ENCODE results near the gene ZFP3. TPM values are rescaled to one million over a fixed set of nuclear protein-coding genes. Genes with fewer than 3 reads are reported as not detected.
"Not testable (repeated sequence)": the region's sequence is repeated elsewhere in the genome, so short reads cannot be mapped to it uniquely, and the experiment has no call there.

ZFP3 gene
- total and polyA plus RNA-seq, 2 of the 4 experiments (the other 2 are of a cell fraction), result 0.54 to 0.75 TPM

- Histone ChIP-seq H3K79me1 (ENCODE audit: low read depth in 1 of 2, low read length in 2 of 2) (no peaks in the 10 kb centered on the region), H2BK20ac (ENCODE audit: low read depth, low read length) (no peak overlapping the region), H3K14ac (replicated peaks; ENCODE audit: low read depth, low read length) (no peak overlapping the region), H2AK5ac (ENCODE audit: low read depth, low read length) (no peak overlapping the region), H3K18ac (ENCODE audit: low read depth, low read length) (no peak overlapping the region), H2AK9ac (replicated peaks; ENCODE audit: low read depth, low read length, poor library complexity) (no peak overlapping the region), H2AFZ (replicated peaks; ENCODE audit: low read length, poor library complexity) (no peak overlapping the region), H4K20me1 (ENCODE audit: insufficient read depth, low read length) (no peaks in the 10 kb centered on the region), H3K4me2 (ENCODE audit: low read depth, low read length) (no peak overlapping the region), H4K8ac (ENCODE audit: low read depth in 2 of 2, low read length in 2 of 2) (no peak overlapping the region), H3K4me3 (ENCODE audit: insufficient read depth, low read depth, low read length) (no peak overlapping the region), H2BK120ac (ENCODE audit: low read depth, low read length) (no peak overlapping the region), H3K9ac (ENCODE audit: low read depth, low read length) (no peak overlapping the region), H3K4ac (ENCODE audit: low read depth, low read length) (no peak overlapping the region), H3K4me1 (ENCODE audit: control insufficient read depth, insufficient read depth, low read length) (no peaks in the 10 kb centered on the region), H3K27me3 (ENCODE audit: control insufficient read depth, insufficient read depth, low read length) (peaks cover 15% of the 10 kb centered on the region), H3K23ac (ENCODE audit: low read depth, low read length) (no peak overlapping the region), H3K36me3 (ENCODE audit: control insufficient read depth, insufficient read depth, low read length) (no peaks in the 10 kb centered on the region), H3K56ac (ENCODE audit: extremely low read depth, insufficient read depth, low read length) (no peak overlapping the region), H3K9me1 (ENCODE audit: insufficient read depth, low read length) (no peaks in the 10 kb centered on the region), H3K9me3 (ENCODE audit: control insufficient read depth, insufficient read depth, low read length) (no peaks in the 10 kb centered on the region), H4K91ac (ENCODE audit: insufficient read depth, low read depth, low read length) (no peak overlapping the region), H3K27ac (ENCODE audit: insufficient read depth, low read length) (no peak overlapping the region), H4K5ac (ENCODE audit: low read depth, low read length) (no peak overlapping the region), H2BK5ac (ENCODE audit: low read depth, low read length, poor library complexity, severe bottlenecking) (no peak overlapping the region), H2BK15ac (ENCODE audit: low read depth, low read length) (no peak overlapping the region)
- BruUV-seq (replicated peaks), result no TSS peak
- in situ Hi-C loops (cut with MboI; ENCODE audit: low sequenced_read_pairs) (no loop called here), intact Hi-C loops (cut with micrococcal nuclease) (no loop called here), dilution Hi-C loops (cut with HindIII; ENCODE audit: low sequenced_read_pairs, unreplicated experiment) (no loop called here)
- ChIA-PET CTCF (no interaction called here), POLR2A (ENCODE audit: unreplicated experiment) (no interaction called here)
- 20% methylated on average over 2 of the region's 4 CpGs; no CpG with 5 or more reads in 1 of the 2 experiments for WGBS, 2 experiments (ENCODE audit: extremely low coverage in 2 of 2, insufficient read length in 1 of 2)
- no peak for ATAC-seq (ENCODE audit: low read depth)
- no peak for DNase-seq
- no peak for TF ChIP-seq POLR2A (IDR thresholded peaks at IDR 0.05; ENCODE audit: low read depth, low read length)
- TF ChIP-seq USF2 (IDR thresholded peaks at IDR 0.05; ENCODE audit: low read depth, low read length), result no peak
- no peak for TF ChIP-seq RCOR1 (IDR thresholded peaks at IDR 0.05; ENCODE audit: insufficient replicate concordance, low read length)
Observed at GRCh38 chr17:5127910-5128309, 49.6 kb downstream of the ZFP3 start.

GRCh38 chr17:5128387-5128786, 50.1 kb downstream of the ZFP3 start:
- POLR2A ChIA-PET (ENCODE audit: unreplicated experiment); BruUV-seq (replicated peaks); H3K23ac ChIP-seq (ENCODE audit: low read depth, low read length); ATAC-seq (ENCODE audit: low read depth); H4K5ac ChIP-seq (ENCODE audit: low read depth, low read length); intact Hi-C loops (cut with micrococcal nuclease); H2BK20ac ChIP-seq (ENCODE audit: low read depth, low read length); H3K4me1 ChIP-seq (ENCODE audit: control insufficient read depth, insufficient read depth, low read length); H2AK9ac ChIP-seq (replicated peaks; ENCODE audit: low read depth, low read length, poor library complexity); H3K27ac ChIP-seq (ENCODE audit: insufficient read depth, low read length); DNase-seq; dilution Hi-C loops (cut with HindIII; ENCODE audit: low sequenced_read_pairs, unreplicated experiment); H4K91ac ChIP-seq (ENCODE audit: insufficient read depth, low read depth, low read length); H4K20me1 ChIP-seq (ENCODE audit: insufficient read depth, low read length); H3K4me3 ChIP-seq (ENCODE audit: insufficient read depth, low read depth, low read length); H3K56ac ChIP-seq (ENCODE audit: extremely low read depth, insufficient read depth, low read length); H2BK15ac ChIP-seq (ENCODE audit: low read depth, low read length); H3K79me1 ChIP-seq (ENCODE audit: low read depth in 1 of 2, low read length in 2 of 2); H3K4ac ChIP-seq (ENCODE audit: low read depth, low read length); H3K36me3 ChIP-seq (ENCODE audit: control insufficient read depth, insufficient read depth, low read length); CTCF ChIA-PET; H2AK5ac ChIP-seq (ENCODE audit: low read depth, low read length); H3K14ac ChIP-seq (replicated peaks; ENCODE audit: low read depth, low read length); H3K9ac ChIP-seq (ENCODE audit: low read depth, low read length); in situ Hi-C loops (cut with MboI; ENCODE audit: low sequenced_read_pairs); H2AFZ ChIP-seq (replicated peaks; ENCODE audit: low read length, poor library complexity); H2BK120ac ChIP-seq (ENCODE audit: low read depth, low read length); H3K4me2 ChIP-seq (ENCODE audit: low read depth, low read length); H3K18ac ChIP-seq (ENCODE audit: low read depth, low read length); H4K8ac ChIP-seq (ENCODE audit: low read depth in 2 of 2, low read length in 2 of 2); H3K9me3 ChIP-seq (ENCODE audit: control insufficient read depth, insufficient read depth, low read length); H3K9me1 ChIP-seq (ENCODE audit: insufficient read depth, low read length); H2BK5ac ChIP-seq (ENCODE audit: low read depth, low read length, poor library complexity, severe bottlenecking): not testable (repeated sequence)
- WGBS, 2 experiments (ENCODE audit: extremely low coverage in 2 of 2, insufficient read length in 1 of 2), result 67% methylated on average over 4 of the region's 8 CpGs; no CpG with 5 or more reads in 1 of the 2 experiments
- H3K27me3 ChIP-seq (ENCODE audit: control insufficient read depth, insufficient read depth, low read length), result peaks cover 17% of the 10 kb centered on the region
